GM12872 (cell line): Measurements from ENCODE around the gene ALK.

Experiments
- TF ChIP-seq, protein P1 (sequence below): IDR thresholded peaks from 3 replicates; pipeline ENCODE4 v1.5.1; 2011; ENCODE audit warnings: low read depth, mild to moderate bottlenecking, low read length, moderate library complexity; ENCODE audit not compliant: insufficient read depth

ALK gene

DNA sequence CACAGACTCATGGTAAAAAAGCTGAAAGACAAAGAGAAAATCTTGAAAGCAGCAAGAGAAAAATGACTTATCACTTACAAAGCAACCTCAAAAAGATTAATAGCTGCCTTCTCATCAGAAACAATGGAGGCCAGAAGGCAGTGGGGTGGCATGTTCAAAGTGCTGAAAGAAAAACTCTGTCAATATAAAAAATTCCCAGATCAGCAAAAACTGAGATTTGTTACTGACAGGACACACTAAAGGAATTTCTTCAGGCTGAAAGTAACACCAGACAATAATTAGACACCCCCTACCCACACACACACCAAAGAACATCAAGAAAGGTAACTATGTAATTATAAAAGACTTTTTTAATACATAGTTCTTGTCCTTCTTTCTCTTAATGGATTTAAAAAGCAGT, 495.0 kb downstream of the ALK start:
- TF ChIP-seq, protein P1, sequence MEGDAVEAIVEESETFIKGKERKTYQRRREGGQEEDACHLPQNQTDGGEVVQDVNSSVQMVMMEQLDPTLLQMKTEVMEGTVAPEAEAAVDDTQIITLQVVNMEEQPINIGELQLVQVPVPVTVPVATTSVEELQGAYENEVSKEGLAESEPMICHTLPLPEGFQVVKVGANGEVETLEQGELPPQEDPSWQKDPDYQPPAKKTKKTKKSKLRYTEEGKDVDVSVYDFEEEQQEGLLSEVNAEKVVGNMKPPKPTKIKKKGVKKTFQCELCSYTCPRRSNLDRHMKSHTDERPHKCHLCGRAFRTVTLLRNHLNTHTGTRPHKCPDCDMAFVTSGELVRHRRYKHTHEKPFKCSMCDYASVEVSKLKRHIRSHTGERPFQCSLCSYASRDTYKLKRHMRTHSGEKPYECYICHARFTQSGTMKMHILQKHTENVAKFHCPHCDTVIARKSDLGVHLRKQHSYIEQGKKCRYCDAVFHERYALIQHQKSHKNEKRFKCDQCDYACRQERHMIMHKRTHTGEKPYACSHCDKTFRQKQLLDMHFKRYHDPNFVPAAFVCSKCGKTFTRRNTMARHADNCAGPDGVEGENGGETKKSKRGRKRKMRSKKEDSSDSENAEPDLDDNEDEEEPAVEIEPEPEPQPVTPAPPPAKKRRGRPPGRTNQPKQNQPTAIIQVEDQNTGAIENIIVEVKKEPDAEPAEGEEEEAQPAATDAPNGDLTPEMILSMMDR: no peak

DNA sequence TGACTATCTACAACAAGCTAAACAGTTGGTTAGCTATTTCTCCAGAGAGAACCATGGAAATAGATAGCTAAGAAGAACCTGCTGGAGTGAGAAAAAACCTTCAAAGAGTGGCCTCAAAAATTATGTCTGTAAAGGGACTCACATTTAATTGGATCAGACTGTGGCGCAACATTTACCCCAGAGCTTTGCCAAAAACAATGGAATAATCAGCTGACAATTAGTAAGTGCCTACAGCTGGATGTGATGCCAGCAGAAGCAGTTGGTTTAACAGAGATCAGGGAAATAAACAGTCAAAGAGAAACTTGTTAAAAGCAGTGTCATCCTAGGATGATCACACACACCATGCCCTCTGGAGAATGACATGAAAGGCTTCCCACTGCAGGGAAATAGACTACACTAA, 495.5 kb downstream of the ALK start:
- TF ChIP-seq, protein P1: no peak

DNA sequence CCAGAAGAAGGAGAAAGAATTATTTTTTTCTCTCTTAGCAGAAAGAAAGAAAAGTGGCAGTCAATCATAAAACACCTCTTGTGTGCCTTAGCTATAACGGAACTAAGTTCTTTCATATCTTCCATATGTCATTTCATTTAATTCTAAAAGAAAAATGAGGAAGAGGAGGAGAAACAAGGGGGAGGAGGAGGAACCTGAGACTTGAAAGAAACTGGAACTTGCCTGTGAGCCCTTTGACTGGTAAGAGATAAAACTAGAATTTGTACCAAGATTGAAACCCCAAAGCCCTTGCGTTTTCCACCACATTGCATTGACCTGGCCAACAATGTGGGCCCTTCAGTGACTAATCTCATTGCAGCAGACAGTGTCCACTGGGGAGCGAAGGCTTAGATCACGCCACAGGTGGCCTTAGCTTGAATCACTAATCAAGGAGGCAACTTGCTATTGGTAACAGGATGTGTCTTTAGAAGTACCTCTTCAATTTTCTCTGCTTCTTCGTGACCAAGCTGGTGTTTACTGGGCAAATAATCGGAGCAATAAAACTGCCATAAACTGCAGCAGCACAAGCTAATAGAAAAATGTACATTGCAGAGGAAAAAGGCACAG, 498.2 kb downstream of the ALK start:
- TF ChIP-seq, protein P1: no peak

DNA sequence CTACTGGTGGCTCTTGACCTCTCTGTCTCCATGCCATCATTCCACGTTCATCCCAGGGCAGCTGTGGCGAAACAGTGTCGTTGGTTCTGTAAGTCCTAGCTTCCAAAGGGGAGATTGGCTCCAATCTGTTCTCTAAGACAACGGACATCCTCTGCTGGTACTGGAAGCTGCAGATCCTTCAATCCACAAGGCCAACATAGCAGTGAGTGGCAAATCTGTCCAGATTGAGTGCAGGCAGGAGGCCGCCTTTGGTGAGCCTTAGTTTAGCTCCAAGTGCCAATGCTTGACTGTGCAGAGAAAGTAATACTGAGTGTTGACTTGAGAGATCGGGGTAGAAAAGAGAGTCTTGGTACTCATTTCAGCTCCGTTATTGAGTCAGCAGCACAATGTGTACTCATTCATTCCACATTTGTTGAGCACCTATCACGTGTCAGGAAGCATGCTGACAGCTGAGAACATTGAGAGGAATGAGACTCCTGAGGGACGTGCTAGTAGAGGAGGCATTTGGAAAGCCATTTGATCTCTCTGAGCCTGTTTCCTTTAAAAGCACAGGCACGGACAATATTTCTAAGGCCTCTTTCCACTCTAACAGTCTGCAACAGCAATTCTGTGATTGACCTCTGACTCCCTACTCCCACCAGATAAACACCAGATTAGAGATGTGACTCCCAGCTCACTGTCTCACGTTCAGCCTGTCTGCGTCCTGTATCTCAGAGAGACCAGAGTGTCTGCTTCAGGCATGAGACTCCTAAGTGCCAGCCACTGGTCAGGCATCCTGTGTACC, 500.2 kb downstream of the ALK start:
- TF ChIP-seq, protein P1: no peak

DNA sequence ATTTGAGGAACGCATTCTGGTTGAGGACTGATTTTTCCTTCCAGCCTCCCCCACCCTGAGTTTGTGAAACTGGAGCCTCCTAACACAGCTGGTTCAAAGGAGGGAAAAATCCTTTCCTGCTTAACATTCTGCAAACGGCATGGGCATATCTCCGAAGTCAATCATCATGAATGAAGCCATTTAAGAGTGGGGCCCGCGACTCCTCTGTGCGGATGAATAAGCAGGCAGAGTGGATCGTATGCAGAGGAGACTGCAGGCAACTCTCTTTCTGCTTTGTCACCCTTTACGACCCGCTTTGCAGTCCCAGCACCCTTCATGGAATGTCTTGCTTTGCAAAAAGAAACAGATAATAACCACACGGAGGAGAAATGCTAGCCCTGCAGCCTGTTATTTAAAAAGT, 500.9 kb downstream of the ALK start:
- TF ChIP-seq, protein P1: no peak

DNA sequence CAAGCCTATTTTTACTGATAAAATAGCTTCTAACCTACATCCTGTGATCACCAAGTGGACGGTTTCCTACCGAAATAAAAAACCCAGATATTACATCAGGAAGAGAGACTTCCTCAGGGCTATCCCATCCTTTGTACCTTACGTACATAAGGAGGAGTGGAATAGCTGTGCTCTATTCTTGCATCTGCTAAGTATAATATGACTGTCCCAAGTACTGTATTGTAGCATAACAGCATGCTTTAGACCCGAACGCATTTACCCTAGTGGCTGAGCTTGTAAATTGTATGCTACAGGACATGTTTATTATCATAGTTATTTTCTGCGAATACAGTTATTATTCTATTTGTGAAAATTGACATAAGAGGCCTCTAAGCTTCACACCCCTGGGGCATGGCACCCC, 503.8 kb downstream of the ALK start:
- TF ChIP-seq, protein P1: no peak

DNA sequence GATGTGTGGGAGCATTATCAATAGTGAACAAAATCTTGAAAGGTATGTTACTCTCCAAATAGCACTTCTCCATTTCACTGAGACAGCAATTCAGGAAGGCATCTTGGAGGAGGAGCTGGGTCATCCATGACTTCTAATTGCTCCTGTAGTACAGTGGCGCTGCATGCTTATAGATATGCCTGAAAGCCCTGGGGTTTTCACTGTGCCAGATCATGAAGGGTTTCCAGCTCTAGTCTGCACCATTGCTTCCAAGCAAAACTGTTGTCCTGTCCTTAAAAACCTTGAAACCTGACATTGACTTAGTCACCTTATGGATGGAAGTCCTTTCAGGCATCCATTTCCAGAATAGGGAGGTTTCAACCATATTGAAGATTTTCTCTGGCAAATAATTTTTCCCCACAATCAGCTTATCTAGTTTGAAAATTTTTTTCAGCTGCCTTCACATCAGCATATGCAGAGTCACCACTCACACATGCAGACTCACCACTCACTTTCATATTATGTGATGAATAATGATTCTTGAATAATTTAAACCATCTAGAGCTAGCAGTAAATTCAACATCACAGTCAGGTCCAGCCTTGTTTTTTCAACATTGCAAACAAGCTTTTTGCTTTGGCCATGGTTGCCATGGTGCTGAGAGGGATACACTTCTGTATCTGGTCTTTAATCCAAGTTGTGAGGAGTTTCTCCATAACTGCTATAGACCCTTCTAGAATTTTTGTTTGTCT, 509.0 kb downstream of the ALK start:
- TF ChIP-seq, protein P1: no peak
